ENCODE results near the gene AMZ2. TPM values are rescaled to one million over a fixed set of nuclear protein-coding genes. Genes with fewer than 3 reads are reported as not detected.

Gene AMZ2, protein sequence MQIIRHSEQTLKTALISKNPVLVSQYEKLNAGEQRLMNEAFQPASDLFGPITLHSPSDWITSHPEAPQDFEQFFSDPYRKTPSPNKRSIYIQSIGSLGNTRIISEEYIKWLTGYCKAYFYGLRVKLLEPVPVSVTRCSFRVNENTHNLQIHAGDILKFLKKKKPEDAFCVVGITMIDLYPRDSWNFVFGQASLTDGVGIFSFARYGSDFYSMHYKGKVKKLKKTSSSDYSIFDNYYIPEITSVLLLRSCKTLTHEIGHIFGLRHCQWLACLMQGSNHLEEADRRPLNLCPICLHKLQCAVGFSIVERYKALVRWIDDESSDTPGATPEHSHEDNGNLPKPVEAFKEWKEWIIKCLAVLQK
- 64.0 and 80.2 TPM in 2 replicates for total RNA-seq

DNA sequence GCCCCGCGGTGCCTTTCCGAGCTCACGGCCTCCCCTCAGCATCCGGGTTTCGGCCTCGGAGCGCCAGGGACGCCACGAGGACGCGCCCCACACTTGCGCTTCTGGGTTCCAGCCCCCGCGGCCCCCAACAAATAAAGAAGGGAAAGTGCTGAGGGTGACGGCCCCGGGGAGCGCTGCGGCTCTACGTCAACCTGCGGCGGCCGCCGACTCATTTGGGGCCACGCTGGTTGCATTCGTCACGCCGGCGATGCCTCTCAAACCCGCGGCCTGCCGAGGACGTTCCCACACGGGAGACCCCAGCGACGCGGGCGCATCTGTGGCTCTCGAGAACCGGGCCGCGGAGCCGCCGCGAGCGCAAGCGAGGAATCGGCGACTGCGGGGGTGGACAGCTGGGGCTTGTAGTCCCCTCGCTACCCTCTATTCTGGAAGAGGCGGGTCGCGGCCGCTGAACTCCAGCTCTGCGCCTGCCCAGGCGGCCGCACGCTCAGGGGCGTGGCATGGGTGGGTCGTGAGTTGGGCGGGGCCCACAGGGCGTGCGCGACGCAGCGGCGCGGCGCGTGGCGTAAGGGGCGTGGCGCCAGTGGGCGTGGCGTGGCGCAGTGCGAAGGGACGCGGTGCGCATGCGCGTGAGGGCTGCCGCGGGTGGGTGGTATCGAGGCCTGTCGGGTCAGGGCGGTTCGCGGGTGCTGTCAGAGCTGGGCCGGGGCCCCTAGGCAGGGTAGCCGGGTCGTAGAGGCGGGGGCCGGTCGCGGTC is at the start of gene AMZ2:
Gene AMZ2 (plus strand): TSS at position 599 of the 754 bp plus-strand sequence. CDS start 2,145 bp downstream, outside the sequence.

DNA sequence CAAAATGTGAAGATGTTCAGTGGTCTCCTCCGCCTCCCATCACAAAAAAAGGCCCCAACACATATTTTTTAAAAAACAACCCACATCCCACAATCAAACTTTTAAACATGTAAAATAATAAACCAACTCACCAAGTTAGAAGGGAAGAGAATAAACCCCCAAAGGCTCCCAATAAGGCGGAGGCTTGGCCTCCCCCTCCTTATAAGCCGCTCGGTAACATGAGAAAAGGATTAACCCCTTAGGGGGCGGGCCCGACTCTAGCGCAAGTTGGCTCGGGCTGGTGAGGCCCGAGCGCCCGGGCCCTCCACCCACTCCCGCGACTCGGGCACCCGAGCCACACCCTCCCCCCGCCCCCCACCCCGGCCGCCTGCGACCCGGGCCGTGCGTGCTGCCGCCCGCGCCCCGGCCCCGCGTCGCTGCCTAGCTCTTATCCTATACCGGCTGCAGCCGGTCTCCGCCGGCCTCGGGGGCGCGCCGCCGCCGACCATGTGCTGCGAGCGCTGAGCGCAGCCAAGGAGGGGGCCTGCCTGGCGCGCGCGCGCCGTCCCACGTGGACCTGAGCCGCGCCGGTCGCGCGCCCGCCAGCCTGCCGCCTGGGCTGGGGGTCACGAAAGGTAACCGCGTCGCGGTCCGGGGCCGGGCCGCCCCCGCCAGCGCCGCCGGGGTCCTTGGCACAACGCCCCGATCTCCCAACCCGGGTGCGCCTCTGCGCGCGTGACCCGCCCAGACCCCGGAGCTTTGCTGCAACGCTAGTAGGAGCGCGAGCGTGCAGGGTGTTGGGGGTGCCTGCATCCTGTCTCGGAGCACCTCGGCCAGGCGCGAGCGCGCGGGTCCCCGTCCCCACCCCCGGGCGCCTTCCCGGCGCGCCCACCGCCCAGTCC is 43.4 kb downstream of the AMZ2 start, which contains the start of the genes ARSG and SLC16A6:
Gene ARSG (plus strand): TSS at position 541 of the 881 bp plus-strand sequence. CDS start 15,999 bp downstream, outside the sequence.
Gene SLC16A6 (minus strand): TSS at position 173 of the 881 bp plus-strand sequence. CDS start 12,807 bp downstream, outside the sequence.

Other genes with a start within 250 kb of the AMZ2 start
- gene KPNA2, start 212.3 kb upstream of the AMZ2 start, total RNA-seq: 80.7 and 167 TPM in 2 replicates
- gene SLC16A6, start 43.1 kb downstream of the AMZ2 start, total RNA-seq: 4.0 and 6.5 TPM in 2 replicates
- gene ARSG, start 43.5 kb downstream of the AMZ2 start, total RNA-seq: 2.8 and 3.8 TPM in 2 replicates
- gene WIPI1, start 209.5 kb downstream of the AMZ2 start, total RNA-seq: 108 and 112 TPM in 2 replicates

Measured in epithelial cell of alveolus of lung (primary cell).